Neural progenitor cell (in vitro differentiated cells): ENCODE data around the gene BNIP1. TPM values are rescaled to one million over a fixed set of nuclear protein-coding genes. Genes with fewer than 3 reads are reported as not detected.

ENCODE experiments used
- DNase-seq: peaks from one replicate; pipeline ENCODE4 v3.0.0-alpha.2; 2016; ENCODE audit warnings: low spot score
- H2AFZ ChIP-seq: fragments of 200-600 bp; sonication (generic); replicated peaks from 2 replicates; pipeline ENCODE4 v1.6.1; 2016; ENCODE audit warnings: antibody characterized with exemption
- H3F3A ChIP-seq: fragments of 200-600 bp; sonication (generic); 2 replicates; pipeline ENCODE4 v1.6.1; 2016; ENCODE audit warnings: antibody characterized with exemption, low read depth
- H3K27ac ChIP-seq: fragments of 200-600 bp; sonication (generic); 2 replicates; pipeline ENCODE4 v1.5.1; 2016; ENCODE audit warnings: mild to moderate bottlenecking
- H3K27me3 ChIP-seq: fragments of 200-600 bp; sonication (generic); 2 replicates; pipeline ENCODE4 v1.6.1; 2016; ENCODE audit warnings: mild to moderate bottlenecking, moderate library complexity
- H3K36me3 ChIP-seq: fragments of 200-600 bp; sonication (generic); 2 replicates; pipeline ENCODE4 v1.5.1; 2016
- H3K4me1 ChIP-seq: fragments of 200-600 bp; sonication (generic); 2 replicates; pipeline ENCODE4 v1.6.1; 2016; ENCODE audit warnings: mixed run types
- H3K4me2 ChIP-seq: fragments of 200-600 bp; sonication (generic); 2 replicates; pipeline ENCODE4 v1.6.1; 2016
- H3K4me3 ChIP-seq: fragments of 200-600 bp; sonication (generic); 2 replicates; pipeline ENCODE4 v1.5.1; 2016
- H3K79me2 ChIP-seq: fragments of 200-600 bp; sonication (generic); 2 replicates; pipeline ENCODE4 v1.6.1; 2016; ENCODE audit warnings: low read depth
- H3K9ac ChIP-seq: fragments of 200-600 bp; sonication (generic); 2 replicates; pipeline ENCODE4 v1.6.1; 2016
- H3K9me3 ChIP-seq: fragments of 200-600 bp; sonication (generic); 2 replicates; pipeline ENCODE4 v1.5.1; 2016; ENCODE audit warnings: low read depth
- H4K20me1 ChIP-seq: fragments of 200-600 bp; sonication (generic); 2 replicates; pipeline ENCODE4 v1.6.1; 2016; ENCODE audit warnings: low read depth
- H3K27ac Mint-ChIP-seq: 3 replicates; pipeline ENCODE4 v1.8.0; 2021; ENCODE audit warnings: mixed read lengths
- H3K27me3 Mint-ChIP-seq: 2 replicates; pipeline ENCODE4 v1.8.0; 2022; ENCODE audit warnings: low read depth, mild to moderate bottlenecking, inconsistent platforms, moderate library complexity, mixed read lengths; ENCODE audit not compliant: insufficient read depth
- H3K36me3 Mint-ChIP-seq: 3 replicates; pipeline ENCODE4 v1.8.0; 2021; ENCODE audit warnings: mixed read lengths
- H3K4me1 Mint-ChIP-seq: 3 replicates; pipeline ENCODE4 v1.8.0; 2021; ENCODE audit warnings: mixed read lengths
- H3K4me3 Mint-ChIP-seq: 3 replicates; pipeline ENCODE4 v1.8.0; 2021; ENCODE audit warnings: mild to moderate bottlenecking, moderate library complexity, mixed read lengths
- H3K9me3 Mint-ChIP-seq: 3 replicates; pipeline ENCODE4 v1.8.0; 2020; ENCODE audit warnings: mixed read lengths
- CTCF ChIP-seq: fragments of 200-600 bp; sonication (generic); IDR thresholded peaks from 2 replicates; pipeline ENCODE4 v1.5.1; 2017; ENCODE audit warnings: antibody characterized with exemption, mild to moderate bottlenecking
- EZH2 ChIP-seq: fragments of 200-600 bp; sonication (generic); IDR thresholded peaks from 2 replicates; pipeline ENCODE4 v1.6.1; 2017; ENCODE audit warnings: antibody characterized with exemption, mild to moderate bottlenecking, moderate library complexity
- EZH2phosphoT487 ChIP-seq: fragments of 200-600 bp; sonication (generic); IDR thresholded peaks from 2 replicates; pipeline ENCODE4 v1.6.1; 2017; ENCODE audit warnings: antibody characterized with exemption
- total RNA-seq: library from RNA; depleted of rRNA; stranded (reverse); fragments of >200 nt; gene quantifications from 2 replicates; pipeline ENCODE4 v1.2.3, GENCODE V29; 2015; ENCODE audit warnings: low replicate concordance

BNIP1 gene
- total RNA-seq, 1 donor from 2014 or later: 15.0 TPM

GRCh38 chr5:173161148-173161547, 16.8 kb downstream of the BNIP1 start:
- H3F3A ChIP-seq: no peaks in the 10 kb centered on the region
- no peak overlapping the region for H3K27ac ChIP-seq
- H2AFZ ChIP-seq: no peak overlapping the region
- Mint-ChIP-seq H3K36me3 (peaks cover 2% of the 10 kb centered on the region), H3K4me1 (no peaks in the 10 kb centered on the region), H3K27me3 (no peaks in the 10 kb centered on the region), H3K9me3 (no peaks in the 10 kb centered on the region), H3K4me3 (no peak overlapping the region), H3K27ac (no peak overlapping the region)
- H3K36me3 ChIP-seq: no peaks in the 10 kb centered on the region
- no peaks in the 10 kb centered on the region for H3K4me1 ChIP-seq
- H3K27me3 ChIP-seq: no peaks in the 10 kb centered on the region
- H3K79me2 ChIP-seq: no peaks in the 10 kb centered on the region
- DNase-seq: no peak
- H3K4me2 ChIP-seq: no peak overlapping the region
- H3K4me3 ChIP-seq: no peak overlapping the region
- no peaks in the 10 kb centered on the region for H3K9me3 ChIP-seq
- H3K9ac ChIP-seq: no peak overlapping the region
- TF ChIP-seq EZH2 (no peak), EZH2phosphoT487 (no peak), CTCF (no peak)
- no peaks in the 10 kb centered on the region for H4K20me1 ChIP-seq

GRCh38 chr5:173163219-173163618, 18.9 kb downstream of the BNIP1 start:
- Histone ChIP-seq H2AFZ (no peak overlapping the region), H3K27ac (no peak overlapping the region), H3F3A (no peaks in the 10 kb centered on the region), H3K9me3 (no peaks in the 10 kb centered on the region), H3K27me3 (no peaks in the 10 kb centered on the region), H3K36me3 (no peaks in the 10 kb centered on the region), H3K9ac (no peak overlapping the region), H3K4me2 (no peak overlapping the region), H3K79me2 (no peaks in the 10 kb centered on the region), H4K20me1 (no peaks in the 10 kb centered on the region), H3K4me1 (no peaks in the 10 kb centered on the region), H3K4me3 (no peak overlapping the region)
- H3K4me1 Mint-ChIP-seq: no peaks in the 10 kb centered on the region
- H3K9me3 Mint-ChIP-seq: no peaks in the 10 kb centered on the region
- H3K27me3 Mint-ChIP-seq: no peaks in the 10 kb centered on the region
- peaks cover 2% of the 10 kb centered on the region for H3K36me3 Mint-ChIP-seq
- no peak for TF ChIP-seq CTCF
- no peak for TF ChIP-seq EZH2phosphoT487
- no peak for TF ChIP-seq EZH2
- H3K4me3 Mint-ChIP-seq: no peak overlapping the region
- DNase-seq: no peak
- H3K27ac Mint-ChIP-seq: no peak overlapping the region

GRCh38 chr5:173165177-173166016, 21.1 kb downstream of the BNIP1 start:
- Histone ChIP-seq H3K4me2 (no peak overlapping the region), H2AFZ (no peak overlapping the region), H3K9ac (no peak overlapping the region), H4K20me1 (no peaks in the 10 kb centered on the region), H3K79me2 (no peaks in the 10 kb centered on the region), H3K27ac (no peak overlapping the region), H3K9me3 (no peaks in the 10 kb centered on the region), H3K4me1 (peaks cover 10% of the 10 kb centered on the region), H3K27me3 (no peaks in the 10 kb centered on the region), H3K36me3 (no peaks in the 10 kb centered on the region), H3K4me3 (no peak overlapping the region), H3F3A (peaks cover 5% of the 10 kb centered on the region)
- no peak overlapping the region for H3K27ac Mint-ChIP-seq
- H3K4me3 Mint-ChIP-seq: no peak overlapping the region
- no peaks in the 10 kb centered on the region for H3K4me1 Mint-ChIP-seq
- H3K9me3 Mint-ChIP-seq: no peaks in the 10 kb centered on the region
- H3K27me3 Mint-ChIP-seq: peaks cover 2% of the 10 kb centered on the region
- peaks cover 2% of the 10 kb centered on the region for H3K36me3 Mint-ChIP-seq
- no peak for TF ChIP-seq CTCF
- TF ChIP-seq EZH2phosphoT487: no peak
- no peak for DNase-seq
